Right renal pelvis (tissue), 4 donors: Measurements from ENCODE around the gene DHRS2. TPM values are rescaled to one million over a fixed set of nuclear protein-coding genes. Genes with fewer than 3 reads are reported as not detected.

Experiments
- DNase-seq, 4 donors: peaks; one replicate each; pipeline ENCODE4 v3.0.0-alpha.2; 2013; ENCODE audit warnings: low read depth in 4 of 4, low spot score in 3 of 4, missing footprints in 1 of 4
- polyA plus RNA-seq, 4 donors: library from polyadenylated mRNA; unstranded; fragments of 120-200 nt; gene quantifications; one replicate each; pipeline ENCODE4 v1.2.1, GENCODE V29; 2013; ENCODE audit not compliant: insufficient read length in 4 of 4

The DHRS2 gene
- polyA plus RNA-seq, 4 donors, result 17.4 to 102 (median 56.9) TPM

GRCh38 chr14:23645812-23646647 lies 9.9 kb downstream of the DHRS2 start:
- no peak for DNase-seq

- DNase-seq, result no peak
These were observed 10.7 kb downstream of the DHRS2 start for GRCh38 chr14:23646648-23647549.

- no peak for DNase-seq
These were observed 11.5 kb downstream of the DHRS2 start for GRCh38 chr14:23647619-23648018.

- no peak for DNase-seq
These were observed 12.7 kb downstream of the DHRS2 start for GRCh38 chr14:23648764-23649460.

- DNase-seq, result no peak
These were observed 14.3 kb downstream of the DHRS2 start for GRCh38 chr14:23650506-23650905.

GRCh38 chr14:23653051-23653450 lies 16.9 kb downstream of the DHRS2 start:
- no peak for DNase-seq

GRCh38 chr14:23654231-23654630 lies 18.1 kb downstream of the DHRS2 start:
- no peak for DNase-seq

GRCh38 chr14:23657959-23658470 lies 21.9 kb downstream of the DHRS2 start:
- no peak for DNase-seq

GRCh38 chr14:23660290-23661226 lies 24.4 kb downstream of the DHRS2 start:
- DNase-seq, result no peak

- DNase-seq, result no peak
These were observed 25.4 kb downstream of the DHRS2 start for GRCh38 chr14:23661542-23661941.

GRCh38 chr14:23663127-23663526 lies 27.0 kb downstream of the DHRS2 start:
- DNase-seq, result no peak

GRCh38 chr14:23663711-23664110 lies 27.5 kb downstream of the DHRS2 start:
- no peak for DNase-seq

- DNase-seq, result no peak
These were observed 28.2 kb downstream of the DHRS2 start for GRCh38 chr14:23664207-23664885.

GRCh38 chr14:23665302-23666016 lies 29.3 kb downstream of the DHRS2 start:
- no peak for DNase-seq

GRCh38 chr14:23667134-23667533 lies 31.0 kb downstream of the DHRS2 start:
- DNase-seq, result no peak

GRCh38 chr14:23669441-23669840 lies 33.3 kb downstream of the DHRS2 start:
- DNase-seq, result no peak

- DNase-seq, result no peak
These were observed 34.3 kb downstream of the DHRS2 start for GRCh38 chr14:23670481-23670880.

- DNase-seq, result no peak
These were observed 36.0 kb downstream of the DHRS2 start for GRCh38 chr14:23672200-23672599.
